ENCODE data around the gene HK1. TPM values are rescaled to one million over a fixed set of nuclear protein-coding genes. Genes with fewer than 3 reads are reported as not detected.
"Not testable (repeated sequence)": the region's sequence is repeated elsewhere in the genome, so short reads cannot be mapped to it uniquely, and the experiment has no call there.

Gene HK1
- total RNA-seq, 6 experiments from 2014 or later, result 149 to 158 (median 155) TPM

GRCh38 chr10:69276503-69276902 lies 1.8 kb upstream of the HK1 start:
- TF ChIP-seq CTCF (IDR thresholded peaks at IDR 0.05), result no peak
- Mint-ChIP-seq H3K27ac (no peak overlapping the region), H3K27me3 (ENCODE audit: insufficient read depth) (peaks cover 3% of the 10 kb centered on the region), H3K4me1 (ENCODE audit: low read depth) (peaks cover 8% of the 10 kb centered on the region), H3K36me3 (ENCODE audit: low read depth) (peaks cover 11% of the 10 kb centered on the region), H3K9me3 (peaks cover 28% of the 10 kb centered on the region), H3K4me3 (no peak overlapping the region)
- DNase-seq, result no peak

- Mint-ChIP-seq H3K4me1 (ENCODE audit: low read depth) (peaks cover 8% of the 10 kb centered on the region), H3K27me3 (ENCODE audit: insufficient read depth) (peaks cover 2% of the 10 kb centered on the region; the same call in 1 of the 2 replicates), H3K27ac (no peak overlapping the region), H3K4me3 (no peak overlapping the region), H3K9me3 (peaks cover 15% of the 10 kb centered on the region), H3K36me3 (ENCODE audit: low read depth) (peaks cover 4% of the 10 kb centered on the region)
- no peak for DNase-seq
- no peak for TF ChIP-seq CTCF (IDR thresholded peaks at IDR 0.05)
These were observed 814 bp downstream of the HK1 start for GRCh38 chr10:69279110-69279509.

DNA sequence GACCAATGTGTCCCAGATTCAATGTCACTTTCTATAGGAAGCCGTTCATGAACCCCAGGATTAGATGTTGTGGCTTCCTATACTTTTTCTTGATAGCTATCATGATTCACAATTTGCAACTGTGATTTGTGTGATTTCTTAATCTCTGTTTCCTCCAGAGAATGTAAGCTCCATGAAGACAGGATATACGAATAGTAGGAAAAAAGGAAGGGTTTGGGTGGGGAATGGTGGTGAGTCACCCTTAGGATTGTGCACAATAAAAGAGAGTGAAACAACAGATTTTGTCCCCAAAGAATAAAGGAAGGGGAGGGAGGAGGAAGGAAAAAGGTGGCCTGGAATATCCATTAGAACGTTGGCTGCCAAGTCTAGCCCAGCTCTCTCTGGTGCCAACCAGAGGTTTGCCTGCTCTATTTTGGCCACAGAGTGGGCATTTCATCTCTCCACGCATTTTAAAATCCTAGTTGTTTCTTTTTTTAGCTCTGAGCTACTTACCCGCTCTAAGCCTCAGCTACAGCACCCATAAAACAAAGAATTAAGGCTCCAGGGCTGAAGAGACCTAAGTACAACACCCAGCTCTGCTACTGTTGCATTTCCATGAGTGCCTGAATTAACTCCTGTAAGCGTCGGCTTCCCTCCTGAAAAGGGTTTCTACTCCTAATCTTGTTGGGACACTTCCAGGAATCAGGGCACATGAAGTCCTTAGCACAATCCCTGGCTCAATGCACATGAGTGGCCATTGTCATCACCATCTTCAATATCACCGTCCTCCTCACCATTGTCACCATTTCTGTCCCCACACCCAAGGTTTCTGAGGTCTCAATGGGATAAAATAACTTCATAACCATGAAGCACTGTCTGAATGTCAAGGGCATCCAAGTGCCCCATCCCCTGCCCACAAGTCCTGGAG lies 3.5 kb downstream of the HK1 start:
- H3K27ac Mint-ChIP-seq, result no peak overlapping the region
- DNase-seq, result no peak
- peaks cover 4% of the 10 kb centered on the region for H3K36me3 Mint-ChIP-seq (ENCODE audit: low read depth)
- no peak overlapping the region for H3K4me3 Mint-ChIP-seq
- H3K4me1 Mint-ChIP-seq (ENCODE audit: low read depth), result peaks cover 8% of the 10 kb centered on the region
- H3K9me3 Mint-ChIP-seq, result peaks cover 15% of the 10 kb centered on the region
- no peak for TF ChIP-seq CTCF (IDR thresholded peaks at IDR 0.05)
- H3K27me3 Mint-ChIP-seq (ENCODE audit: insufficient read depth), result peaks cover 15% of the 10 kb centered on the region

DNA sequence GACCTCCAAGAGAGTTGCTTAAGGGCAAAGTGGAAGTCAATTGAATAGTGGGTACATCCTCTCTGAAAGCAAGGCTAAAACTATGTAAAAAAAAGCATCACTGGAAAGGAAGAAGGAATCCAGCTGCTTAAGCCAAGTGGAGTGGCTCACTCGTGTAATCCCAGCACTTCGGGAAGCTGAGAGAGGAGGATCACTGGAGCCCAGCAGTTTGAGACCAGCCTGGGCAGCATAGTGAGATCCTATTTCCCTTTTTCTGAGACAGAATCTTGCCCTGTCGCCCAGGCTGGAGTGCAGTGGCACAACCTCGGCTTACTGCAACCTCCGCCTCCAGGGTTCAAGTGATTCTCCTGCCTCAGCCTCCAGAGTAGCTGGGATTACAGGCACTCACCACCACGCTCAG lies 6.1 kb downstream of the HK1 start:
- not testable (repeated sequence) for H3K4me3 Mint-ChIP-seq; H3K27ac Mint-ChIP-seq; H3K36me3 Mint-ChIP-seq (ENCODE audit: low read depth); H3K4me1 Mint-ChIP-seq (ENCODE audit: low read depth); DNase-seq
- Mint-ChIP-seq H3K27me3 (ENCODE audit: insufficient read depth) (peaks cover 25% of the 10 kb centered on the region), H3K9me3 (peaks cover 15% of the 10 kb centered on the region)

DNA sequence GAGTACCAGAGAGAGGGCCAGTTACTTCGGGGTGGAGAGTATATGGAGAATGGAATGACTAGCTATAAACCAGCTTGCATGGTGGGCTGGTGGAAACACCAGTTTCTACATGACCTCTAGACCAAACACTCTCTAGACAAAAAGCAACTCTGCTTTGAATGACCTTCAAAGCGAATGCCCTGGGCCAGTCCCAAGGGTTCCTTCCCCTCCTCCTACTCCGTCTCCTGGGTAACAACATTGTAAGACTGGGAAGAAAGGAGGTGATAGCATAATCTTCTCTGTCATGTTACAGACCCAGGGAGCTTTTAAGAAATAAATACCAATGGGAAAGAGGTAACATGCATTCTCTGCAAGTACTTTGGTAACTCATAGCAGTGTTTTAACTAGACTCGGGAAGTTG lies 7.4 kb downstream of the HK1 start:
- DNase-seq, result no peak
- H3K4me1 Mint-ChIP-seq (ENCODE audit: low read depth), result no peaks in the 10 kb centered on the region
- peaks cover 4% of the 10 kb centered on the region for H3K36me3 Mint-ChIP-seq (ENCODE audit: low read depth)
- no peak for TF ChIP-seq CTCF (IDR thresholded peaks at IDR 0.05)
- no peak overlapping the region; the same call in 1 of the 2 replicates for H3K27ac Mint-ChIP-seq
- H3K27me3 Mint-ChIP-seq (ENCODE audit: insufficient read depth), result peaks cover 32% of the 10 kb centered on the region
- peaks cover 15% of the 10 kb centered on the region for H3K9me3 Mint-ChIP-seq
- no peak overlapping the region for H3K4me3 Mint-ChIP-seq

GRCh38 chr10:69287181-69287580 lies 8.9 kb downstream of the HK1 start:
- no peak for TF ChIP-seq CTCF (IDR thresholded peaks at IDR 0.05)
- no peaks in the 10 kb centered on the region for H3K4me1 Mint-ChIP-seq (ENCODE audit: low read depth)
- peaks cover 30% of the 10 kb centered on the region for H3K27me3 Mint-ChIP-seq (ENCODE audit: insufficient read depth)

More at GRCh38 chr10:69287181-69287580, 8.9 kb downstream of the HK1 start:
- H3K36me3 Mint-ChIP-seq (ENCODE audit: low read depth), result no peaks in the 10 kb centered on the region
- H3K27ac Mint-ChIP-seq, result no peak overlapping the region
- DNase-seq, result no peak
- H3K4me3 Mint-ChIP-seq, result no peak overlapping the region
- H3K9me3 Mint-ChIP-seq, result peaks cover 4% of the 10 kb centered on the region; the same call in 1 of the 2 replicates

Measured in HFFc6 (cell line).